Pulmonary artery endothelial cell (primary cell): ENCODE results near the gene KRT83. TPM values are rescaled to one million over a fixed set of nuclear protein-coding genes. Genes with fewer than 3 reads are reported as not detected.
"Not testable (repeated sequence)": the region's sequence is repeated elsewhere in the genome, so short reads cannot be mapped to it uniquely, and the experiment has no call there.

Source experiments
- DNase-seq: peaks from one replicate; pipeline ENCODE4 v3.0.0-alpha.2; 2011; ENCODE audit warnings: low read depth, low spot score
- total RNA-seq: library from RNA; depleted of rRNA; stranded (reverse); fragments of >200 nt; gene quantifications from 2 replicates; pipeline ENCODE4 v1.2.3, GENCODE V29; 2014

Gene KRT83
- total RNA-seq, 1 donor from 2014 or later = not detected

- no peak for DNase-seq
Observed at GRCh38 chr12:52353766-52354165, 32.6 kb upstream of the KRT83 start.

- no peak for DNase-seq
Observed at GRCh38 chr12:52352951-52353350, 31.8 kb upstream of the KRT83 start.

- DNase-seq = no peak
Observed at GRCh38 chr12:52351196-52352059, 30.2 kb upstream of the KRT83 start.

GRCh38 chr12:52350786-52351185 lies 29.6 kb upstream of the KRT83 start:
- no peak for DNase-seq

GRCh38 chr12:52350021-52350620 lies 28.9 kb upstream of the KRT83 start:
- no peak for DNase-seq

- no peak for DNase-seq
Observed at GRCh38 chr12:52349196-52349595, 28.0 kb upstream of the KRT83 start.

- DNase-seq = no peak
Observed at GRCh38 chr12:52347551-52348510, 26.6 kb upstream of the KRT83 start.

- no peak for DNase-seq
Observed at GRCh38 chr12:52347016-52347415, 25.8 kb upstream of the KRT83 start.

- no peak for DNase-seq
Observed at GRCh38 chr12:52346593-52346992, 25.4 kb upstream of the KRT83 start.

- not testable (repeated sequence) for DNase-seq
Observed at GRCh38 chr12:52345041-52345440, 23.8 kb upstream of the KRT83 start.

GRCh38 chr12:52344111-52344510 lies 22.9 kb upstream of the KRT83 start:
- DNase-seq = no peak

- DNase-seq = no peak
Observed at GRCh38 chr12:52343550-52343949, 22.4 kb upstream of the KRT83 start.

GRCh38 chr12:52342781-52343490 lies 21.7 kb upstream of the KRT83 start:
- DNase-seq = no peak

GRCh38 chr12:52341066-52341580 lies 19.9 kb upstream of the KRT83 start:
- no peak for DNase-seq

- no peak for DNase-seq
Observed at GRCh38 chr12:52338241-52338960, 17.2 kb upstream of the KRT83 start.

- no peak for DNase-seq
Observed at GRCh38 chr12:52337054-52337453, 15.9 kb upstream of the KRT83 start.

- DNase-seq = no peak
Observed at GRCh38 chr12:52336641-52337040, 15.4 kb upstream of the KRT83 start.

- DNase-seq = no peak
Observed at GRCh38 chr12:52335598-52336262, 14.5 kb upstream of the KRT83 start.

GRCh38 chr12:52334185-52334584 lies 13.0 kb upstream of the KRT83 start:
- DNase-seq = no peak

- DNase-seq = no peak
Observed at GRCh38 chr12:52333321-52333720, 12.1 kb upstream of the KRT83 start.
